HepG2 (cell line): ENCODE measurements around the gene AFF1. TPM values are rescaled to one million over a fixed set of nuclear protein-coding genes. Genes with fewer than 3 reads are reported as not detected.

Source experiments
- ARID5B ChIP-seq: IDR thresholded peaks from 2 replicates; pipeline ENCODE4 v1.4.0; 2020; ENCODE audit warnings: mild to moderate bottlenecking, missing genetic modification reagents
- ATRX ChIP-seq: sonication (generic); formaldehyde crosslinking; IDR thresholded peaks from 2 replicates; pipeline ENCODE4 v1.4.0; 2020; ENCODE audit warnings: missing genetic modification reagents, borderline replicate concordance
- CEBPG ChIP-seq: IDR thresholded peaks from 2 replicates; pipeline ENCODE4 v1.6.1; 2016
- CREB1 ChIP-seq, 2 experiments: fragments of 450-650 bp in 1 of 2; IDR thresholded peaks; 2 replicates each; pipeline ENCODE4 v1.6.1; 2016 to 2017; ENCODE audit warnings: control low read depth in 1 of 2, mild to moderate bottlenecking in 1 of 2, missing compliant biosample characterization in 1 of 2, missing genetic modification characterization in 1 of 2
- DMAP1 ChIP-seq: IDR thresholded peaks from 2 replicates; pipeline ENCODE4 v1.6.1; 2016
- IRF2 ChIP-seq: IDR thresholded peaks from 2 replicates; pipeline ENCODE4 v1.6.1; 2018; ENCODE audit warnings: missing genetic modification reagents, missing compliant biosample characterization
- LCORL ChIP-seq, 2 experiments: fragments of 450-650 bp in 1 of 2; sonication (generic) in 1 of 2; formaldehyde crosslinking in 1 of 2; IDR thresholded peaks; 2 replicates each; pipeline versions ENCODE4 v1.5.0 to v1.6.1; 2017 to 2020; ENCODE audit warnings: antibody characterized with exemption in 1 of 2, missing genetic modification reagents in 1 of 2
- MAFF ChIP-seq: IDR thresholded peaks from 2 replicates; pipeline ENCODE4 v1.6.1; 2011; ENCODE audit warnings: low read depth, low read length, improper control_type of control experiment
- NFYB ChIP-seq: sonication (generic); formaldehyde crosslinking; IDR thresholded peaks from 2 replicates; pipeline ENCODE4 v1.4.0; 2020; ENCODE audit warnings: missing genetic modification reagents
- ONECUT2 ChIP-seq: sonication (generic); formaldehyde crosslinking; IDR thresholded peaks from 2 replicates; pipeline ENCODE4 v1.4.0; 2020; ENCODE audit warnings: missing genetic modification reagents
- POLR2AphosphoS2 ChIP-seq: IDR thresholded peaks from 2 replicates; pipeline ENCODE4 v1.6.1; 2011; ENCODE audit warnings: low read depth, low read length, improper control_type of control experiment
- RELA ChIP-seq: sonication (generic); formaldehyde crosslinking; IDR thresholded peaks from 2 replicates; pipeline ENCODE4 v1.4.0; 2020; ENCODE audit warnings: missing genetic modification reagents
- REPIN1 ChIP-seq: sonication (generic); formaldehyde crosslinking; IDR thresholded peaks from 2 replicates; pipeline ENCODE4 v1.8.0; 2022; ENCODE audit warnings: missing genetic modification reagents, low read depth, mild to moderate bottlenecking, borderline replicate concordance
- SAP130 ChIP-seq: IDR thresholded peaks from 2 replicates; pipeline ENCODE4 v1.6.1; 2016; ENCODE audit warnings: low read depth
- SOX5 ChIP-seq: IDR thresholded peaks from 2 replicates; pipeline ENCODE4 v1.6.1; 2016; ENCODE audit warnings: borderline replicate concordance
- TARDBP ChIP-seq: sonication (generic); formaldehyde crosslinking; IDR thresholded peaks from 2 replicates; pipeline ENCODE4 v1.8.0; 2022; ENCODE audit warnings: mild to moderate bottlenecking, missing genetic modification reagents
- TSC22D2 ChIP-seq: sonication (generic); formaldehyde crosslinking; IDR thresholded peaks from 2 replicates; pipeline ENCODE4 v1.5.1; 2020; ENCODE audit warnings: missing genetic modification reagents, mild to moderate bottlenecking, borderline replicate concordance
- ZNF333 ChIP-seq: sonication (generic); formaldehyde crosslinking; IDR thresholded peaks from 2 replicates; pipeline ENCODE4 v1.4.0; 2020; ENCODE audit warnings: mild to moderate bottlenecking, missing genetic modification reagents, borderline replicate concordance
- ZNF350 ChIP-seq: sonication (generic); formaldehyde crosslinking; IDR thresholded peaks from 2 replicates; pipeline ENCODE4 v1.4.0; 2020; ENCODE audit warnings: mild to moderate bottlenecking, low read depth, missing genetic modification reagents, borderline replicate concordance
- ZNF589 ChIP-seq: sonication (generic); formaldehyde crosslinking; conservative IDR thresholded peaks from 2 replicates; pipeline ENCODE4 v1.8.0; 2022; ENCODE audit warnings: mild to moderate bottlenecking, moderate library complexity, missing genetic modification reagents
- ZNF644 ChIP-seq: IDR thresholded peaks from 2 replicates; pipeline ENCODE4 v1.6.1; 2016; ENCODE audit warnings: low read depth
- polyA plus RNA-seq, 8 experiments: library from polyadenylated mRNA; depleted of rRNA in 3 of 8; stranded (reverse) in 7 of 8; unstranded in 1 of 8; fragments of >200 nt; fragmentation: Illumina TruSeq in 4 of 8; extraction: Trizol in 4 of 8; gene quantifications; 2 replicates each; pipeline versions ENCODE4 v1.2.1 to v1.2.3, GENCODE V29; 2011 to 2016; ENCODE audit warnings: low read depth in 4 of 8, missing spikeins in 1 of 8, mixed read lengths in 1 of 8; ENCODE audit not compliant: insufficient read depth in 1 of 8
- total RNA-seq, 5 experiments: library from RNA; depleted of rRNA; stranded (reverse); fragments of >200 nt; fragmentation: Illumina TruSeq; extraction: Trizol; gene quantifications; 2 replicates each; pipeline ENCODE4 v1.2.3, GENCODE V29; 2016; ENCODE audit warnings: low read depth in 1 of 5
- TF ChIP-seq, protein P1 (sequence below): sonication (generic); formaldehyde crosslinking; IDR thresholded peaks from 2 replicates; pipeline ENCODE4 v1.4.0; 2020; ENCODE audit warnings: missing genetic modification reagents, borderline replicate concordance
- TF ChIP-seq, protein P2 (sequence below): sonication (generic); IDR thresholded peaks from 2 replicates; pipeline ENCODE4 v1.6.1; 2016; ENCODE audit warnings: low read depth, borderline replicate concordance

AFF1 gene
- total and polyA plus RNA-seq, 2 of the 13 experiments (the other 11 are each of a cell fraction or from before 2014, with no cell fraction given) = 15.5 to 15.9 TPM

DNA sequence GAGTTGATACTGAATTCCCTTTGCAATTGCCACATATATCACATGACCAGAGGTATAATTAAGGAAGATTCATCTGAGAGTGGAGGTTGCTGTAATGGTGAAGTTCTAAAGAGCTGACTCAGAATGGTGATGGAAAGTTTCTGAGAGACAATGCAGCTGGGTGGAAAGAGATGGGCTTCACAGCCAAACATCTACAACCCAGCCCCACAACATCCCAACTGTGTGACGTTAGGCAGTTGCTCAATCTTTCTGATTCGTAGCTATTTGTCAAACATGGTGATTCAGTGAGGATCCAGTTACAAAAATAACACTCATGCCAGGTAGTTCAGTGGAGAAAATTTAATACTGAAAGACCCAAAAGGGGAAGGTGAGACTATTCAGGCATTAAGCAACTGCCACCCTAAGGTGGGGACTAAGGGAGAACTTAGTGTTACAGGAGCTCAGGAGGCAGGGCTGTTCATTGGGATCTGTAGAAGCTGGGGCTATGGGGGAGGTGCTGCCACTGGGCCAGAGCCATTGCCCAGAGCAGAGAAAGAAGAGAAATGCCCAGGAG is 6.9 kb upstream of the AFF1 start (continued):
- TF ChIP-seq, protein P1, sequence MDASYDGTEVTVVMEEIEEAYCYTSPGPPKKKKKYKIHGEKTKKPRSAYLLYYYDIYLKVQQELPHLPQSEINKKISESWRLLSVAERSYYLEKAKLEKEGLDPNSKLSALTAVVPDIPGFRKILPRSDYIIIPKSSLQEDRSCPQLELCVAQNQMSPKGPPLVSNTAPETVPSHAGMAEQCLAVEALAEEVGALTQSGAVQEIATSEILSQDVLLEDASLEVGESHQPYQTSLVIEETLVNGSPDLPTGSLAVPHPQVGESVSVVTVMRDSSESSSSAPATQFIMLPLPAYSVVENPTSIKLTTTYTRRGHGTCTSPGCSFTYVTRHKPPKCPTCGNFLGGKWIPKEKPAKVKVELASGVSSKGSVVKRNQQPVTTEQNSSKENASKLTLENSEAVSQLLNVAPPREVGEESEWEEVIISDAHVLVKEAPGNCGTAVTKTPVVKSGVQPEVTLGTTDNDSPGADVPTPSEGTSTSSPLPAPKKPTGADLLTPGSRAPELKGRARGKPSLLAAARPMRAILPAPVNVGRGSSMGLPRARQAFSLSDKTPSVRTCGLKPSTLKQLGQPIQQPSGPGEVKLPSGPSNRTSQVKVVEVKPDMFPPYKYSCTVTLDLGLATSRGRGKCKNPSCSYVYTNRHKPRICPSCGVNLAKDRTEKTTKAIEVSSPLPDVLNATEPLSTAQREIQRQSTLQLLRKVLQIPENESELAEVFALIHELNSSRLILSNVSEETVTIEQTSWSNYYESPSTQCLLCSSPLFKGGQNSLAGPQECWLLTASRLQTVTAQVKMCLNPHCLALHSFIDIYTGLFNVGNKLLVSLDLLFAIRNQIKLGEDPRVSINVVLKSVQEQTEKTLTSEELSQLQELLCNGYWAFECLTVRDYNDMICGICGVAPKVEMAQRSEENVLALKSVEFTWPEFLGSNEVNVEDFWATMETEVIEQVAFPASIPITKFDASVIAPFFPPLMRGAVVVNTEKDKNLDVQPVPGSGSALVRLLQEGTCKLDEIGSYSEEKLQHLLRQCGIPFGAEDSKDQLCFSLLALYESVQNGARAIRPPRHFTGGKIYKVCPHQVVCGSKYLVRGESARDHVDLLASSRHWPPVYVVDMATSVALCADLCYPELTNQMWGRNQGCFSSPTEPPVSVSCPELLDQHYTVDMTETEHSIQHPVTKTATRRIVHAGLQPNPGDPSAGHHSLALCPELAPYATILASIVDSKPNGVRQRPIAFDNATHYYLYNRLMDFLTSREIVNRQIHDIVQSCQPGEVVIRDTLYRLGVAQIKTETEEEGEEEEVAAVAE (CRISPR knock-in tag) = 0 out of 2 replicates have a peak, but pooled peaks have one; percentile 29
- TF ChIP-seq ZNF333 (CRISPR knock-in tag) (no peak), TSC22D2 (CRISPR knock-in tag) (no peak), REPIN1 (CRISPR knock-in tag) (no peak), TARDBP (no peak), SAP130 (CRISPR knock-in tag) (peak; percentile 36; the same call in 1 of the 2 replicates), ZNF644 (CRISPR knock-in tag) (peak; percentile 57; the same call in 1 of the 2 replicates), MAFF (peak; percentile 57), LCORL (IDR thresholded peaks at IDR 0.05) (no peak), LCORL (CRISPR knock-in tag; IDR thresholded peaks at IDR 0.05) (no peak), NFYB (no peak), POLR2AphosphoS2 (no peak), IRF2 (CRISPR knock-in tag) (no peak), CEBPG (CRISPR knock-in tag) (peak; percentile 79), DMAP1 (no peak), ZNF589 (CRISPR knock-in tag) (no peak), ATRX (CRISPR knock-in tag) (no peak), RELA (CRISPR knock-in tag) (no peak), ARID5B (CRISPR knock-in tag) (peak; percentile 32; the same call in 1 of the 2 replicates), ONECUT2 (CRISPR knock-in tag) (no peak), CREB1 (IDR thresholded peaks at IDR 0.05) (no peak), CREB1 (CRISPR knock-in tag; IDR thresholded peaks at IDR 0.05) (peak; percentile 47; the same call in 1 of the 2 replicates), SOX5 (CRISPR knock-in tag) (peak; percentile 13; the same call in 1 of the 2 replicates), ZNF350 (CRISPR knock-in tag) (no peak)
- TF ChIP-seq, protein P2, sequence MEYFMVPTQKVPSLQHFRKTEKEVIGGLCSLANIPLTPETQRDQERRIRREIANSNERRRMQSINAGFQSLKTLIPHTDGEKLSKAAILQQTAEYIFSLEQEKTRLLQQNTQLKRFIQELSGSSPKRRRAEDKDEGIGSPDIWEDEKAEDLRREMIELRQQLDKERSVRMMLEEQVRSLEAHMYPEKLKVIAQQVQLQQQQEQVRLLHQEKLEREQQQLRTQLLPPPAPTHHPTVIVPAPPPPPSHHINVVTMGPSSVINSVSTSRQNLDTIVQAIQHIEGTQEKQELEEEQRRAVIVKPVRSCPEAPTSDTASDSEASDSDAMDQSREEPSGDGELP = no peak
